ENCODE results near the gene TRMT13.
A peak's percentile ranks its signal among the peaks of the same experiment; 100 is the strongest.

The TRMT13 gene, protein sequence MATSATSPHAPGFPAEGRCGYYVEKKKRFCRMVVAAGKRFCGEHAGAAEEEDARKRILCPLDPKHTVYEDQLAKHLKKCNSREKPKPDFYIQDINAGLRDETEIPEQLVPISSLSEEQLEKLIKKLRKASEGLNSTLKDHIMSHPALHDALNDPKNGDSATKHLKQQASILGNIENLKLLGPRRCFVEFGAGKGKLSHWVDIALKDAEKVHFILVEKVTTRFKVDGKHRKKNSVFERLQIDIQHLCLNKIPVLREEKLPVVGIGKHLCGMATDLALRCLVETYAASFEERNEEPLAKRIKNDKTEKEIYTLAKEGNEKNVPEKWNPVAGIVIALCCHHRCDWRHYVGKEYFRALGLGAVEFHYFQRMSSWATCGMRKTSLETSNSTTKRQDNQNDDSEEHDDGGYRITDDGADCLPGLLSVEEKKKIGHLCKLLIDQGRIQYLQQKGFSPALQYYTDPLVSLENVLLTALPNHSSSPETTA

DNA sequence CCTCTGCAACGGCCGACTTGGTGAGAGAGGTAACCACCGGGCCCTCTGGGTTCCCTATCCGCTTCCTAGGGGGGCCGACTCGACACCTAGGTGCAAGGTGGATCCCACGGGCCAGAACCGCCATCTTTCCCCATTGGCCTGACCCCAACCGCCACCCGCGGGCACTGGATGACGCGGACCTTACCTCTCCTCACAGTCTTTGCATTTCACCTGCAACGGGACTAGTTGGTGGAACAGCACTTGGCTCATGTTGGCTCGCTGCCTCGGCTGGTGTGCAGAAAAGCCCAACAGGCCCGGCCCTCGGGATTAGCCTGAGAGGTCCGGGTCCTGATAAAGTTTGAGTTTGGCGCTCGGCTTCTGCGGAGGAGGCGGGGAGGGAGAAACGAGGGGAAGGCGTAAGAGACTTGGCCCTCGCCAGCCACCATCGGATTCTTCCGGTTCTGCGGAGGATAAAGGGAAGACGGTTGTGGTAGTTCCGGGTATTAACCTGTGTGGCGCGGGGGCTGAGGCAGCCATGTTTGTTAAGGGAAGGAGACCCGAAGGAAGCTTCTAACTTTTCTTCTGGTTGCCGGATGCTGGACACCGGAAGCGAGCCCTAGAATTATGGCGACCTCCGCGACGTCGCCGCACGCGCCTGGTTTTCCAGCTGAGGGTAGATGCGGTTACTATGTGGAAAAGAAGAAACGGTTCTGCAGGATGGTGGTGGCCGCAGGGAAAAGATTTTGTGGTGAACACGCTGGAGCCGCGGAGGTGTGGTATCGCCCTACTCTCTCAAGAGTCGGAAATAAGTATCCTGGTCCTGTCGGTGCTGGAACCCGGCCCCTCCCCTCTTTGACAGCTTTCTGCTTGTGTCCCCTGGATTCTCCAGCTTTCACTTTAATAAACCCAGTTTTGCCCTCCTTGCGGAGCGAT, at the start of gene TRMT13, which contains the start of gene SASS6:
TRMT13 (plus strand) TSS at position 598 of the 912 bp plus-strand sequence; CDS start at position 604, 6 bp downstream.
SASS6 (minus strand) TSS at position 365 of the 912 bp plus-strand sequence; CDS start at position 249, 116 bp downstream.
- peak within 1 kb of the TSS; percentile 86 for H3K27ac ChIP-seq
- peak; percentile 45 for TF ChIP-seq ZFX (IDR thresholded peaks at IDR 0.05)
- no peak for TF ChIP-seq CTCF (conservative IDR thresholded peaks at IDR 0.05)

GRCh38 chr1:100087396-100087795, 45.6 kb upstream of the TRMT13 start:
- TF ChIP-seq ZFX (IDR thresholded peaks at IDR 0.05) (no peak), CTCF (conservative IDR thresholded peaks at IDR 0.05) (no peak)
- H3K27ac ChIP-seq, result no peak overlapping the region

DNA sequence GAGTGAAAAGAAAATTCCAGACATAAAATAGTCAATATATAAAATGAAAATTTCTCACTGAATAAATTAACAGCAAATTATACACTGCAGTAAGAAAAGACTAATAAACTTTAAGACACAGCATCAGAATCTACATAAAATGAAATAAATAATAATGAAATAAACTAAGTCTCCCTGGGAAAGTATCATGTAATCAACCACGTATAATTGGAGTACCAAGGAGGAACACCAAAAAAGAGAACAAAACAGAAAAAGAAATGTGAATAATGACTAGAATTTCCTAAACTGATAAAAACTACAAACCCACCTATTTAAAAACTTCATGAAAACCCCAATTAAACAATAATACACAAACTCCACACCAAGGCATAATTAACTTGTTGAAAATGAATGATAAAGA, 43.9 kb upstream of the TRMT13 start:
- no peak for TF ChIP-seq ZFX (IDR thresholded peaks at IDR 0.05)
- TF ChIP-seq CTCF (conservative IDR thresholded peaks at IDR 0.05), result no peak

DNA sequence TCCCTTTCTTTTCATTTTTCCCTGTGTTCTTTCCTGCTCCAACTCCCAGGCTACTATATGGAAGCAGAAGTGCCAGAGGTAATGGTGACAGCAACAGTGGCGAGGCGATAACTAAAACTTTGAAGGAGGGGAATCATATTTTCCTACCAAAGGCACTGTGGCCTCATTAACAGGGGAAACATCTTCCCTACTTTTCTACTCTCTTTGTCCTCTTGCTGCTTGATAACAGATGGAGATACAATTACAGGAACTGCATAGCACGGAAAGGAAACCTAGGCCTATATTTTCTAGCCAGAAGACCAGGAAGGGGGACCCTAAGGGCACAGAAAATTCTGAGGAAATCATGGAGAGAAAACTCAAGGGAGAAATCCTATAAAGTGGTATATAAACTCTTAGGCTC, 42.5 kb upstream of the TRMT13 start:
- H3K27ac ChIP-seq, result no peak overlapping the region
- TF ChIP-seq CTCF (conservative IDR thresholded peaks at IDR 0.05), result no peak

More for the DNA sequence above, 43.9 kb upstream of the TRMT13 start:
- no peak overlapping the region for H3K27ac ChIP-seq

DNA sequence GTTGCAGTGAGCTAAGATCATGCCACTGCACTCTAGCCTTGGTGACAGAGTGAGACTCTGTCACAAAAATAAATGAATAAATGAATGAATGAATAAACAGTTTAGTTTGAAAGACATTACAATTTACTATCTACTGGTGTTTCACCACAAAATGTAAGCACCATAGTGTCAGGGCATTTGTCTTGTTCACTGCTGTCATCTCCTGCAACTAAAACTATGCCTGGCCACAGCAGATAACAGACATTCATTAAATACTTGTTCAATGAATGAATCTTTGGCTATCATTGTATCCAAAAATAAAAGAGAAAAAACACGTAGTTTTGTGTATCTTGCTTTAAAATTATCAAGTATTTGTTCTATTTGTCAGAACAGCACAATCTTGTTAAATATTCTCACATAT, 32.8 kb upstream of the TRMT13 start:
- TF ChIP-seq CTCF (conservative IDR thresholded peaks at IDR 0.05) (no peak), ZFX (IDR thresholded peaks at IDR 0.05) (no peak)

DNA sequence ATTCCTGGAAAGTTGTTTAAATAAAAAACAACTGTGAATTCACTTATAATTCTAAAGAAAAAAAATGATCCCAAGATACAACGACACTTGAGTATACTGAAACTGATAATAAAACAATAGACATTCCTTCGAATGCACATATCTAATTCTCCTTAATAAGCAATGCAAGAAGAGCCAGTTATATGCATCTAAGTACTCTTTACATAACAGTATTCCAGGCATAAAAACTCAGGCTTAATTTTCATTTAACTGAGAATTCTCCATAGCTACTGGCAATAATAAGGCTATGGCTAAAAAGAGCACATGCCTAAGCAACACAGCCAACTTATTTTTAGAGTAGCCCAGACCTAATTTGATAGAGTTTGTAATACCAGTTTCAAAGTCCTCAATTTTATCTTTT, 31.4 kb upstream of the TRMT13 start:
- H3K27ac ChIP-seq, result no peak overlapping the region
- TF ChIP-seq CTCF (conservative IDR thresholded peaks at IDR 0.05) (no peak), ZFX (IDR thresholded peaks at IDR 0.05) (no peak)

More for the DNA sequence above, 32.8 kb upstream of the TRMT13 start:
- H3K27ac ChIP-seq, result no peak overlapping the region

Data from C4-2B (cell line).